Thoracic aorta (tissue), 2 donors: ENCODE measurements around the gene SOX18. TPM values are rescaled to one million over a fixed set of nuclear protein-coding genes. Genes with fewer than 3 reads are reported as not detected.

ENCODE experiments used
- ATAC-seq: fragments of 150-250 bp; one replicate; pipeline ENCODE4 v1.8.0; 2017; ENCODE audit warnings: low read depth; ENCODE audit not compliant: insufficient number of reproducible peaks, low FRiP score
- DNase-seq: peaks from one replicate; pipeline ENCODE4 v3.0.0-alpha.2; 2020; ENCODE audit warnings: low spot score
- H3K27ac ChIP-seq, 2 donors: fragments of 200-600 bp; sonication (generic); 1 replicate in 1 of 2; 2 replicates in 1 of 2; pipeline ENCODE4 v1.5.1; 2016; ENCODE audit warnings: mild to moderate bottlenecking in 2 of 2, moderate library complexity in 2 of 2
- H3K27me3 ChIP-seq: fragments of 200-600 bp; sonication (generic); replicated peaks from 2 replicates; pipeline ENCODE4 v1.6.0; 2016; ENCODE audit warnings: mild to moderate bottlenecking; ENCODE audit not compliant: insufficient read depth
- H3K36me3 ChIP-seq: fragments of 200-600 bp; sonication (generic); one replicate; pipeline ENCODE4 v1.5.1; 2016
- H3K4me1 ChIP-seq, 2 donors: fragments of 200-600 bp; sonication (generic); 1 replicate in 1 of 2; 2 replicates in 1 of 2; pipeline versions ENCODE4 v1.5.1 to v1.6.0; 2016; ENCODE audit warnings: low read depth in 2 of 2, mild to moderate bottlenecking in 1 of 2; ENCODE audit not compliant: control insufficient read depth in 1 of 2
- H3K4me3 ChIP-seq: fragments of 200-600 bp; sonication (generic); 2 replicates; pipeline ENCODE4 v1.5.1; 2016; ENCODE audit warnings: mild to moderate bottlenecking
- H3K9me3 ChIP-seq: fragments of 200-600 bp; sonication (generic); 2 replicates; pipeline ENCODE4 v1.5.1; 2016
- CTCF ChIP-seq: fragments of 200-600 bp; sonication (generic); IDR thresholded peaks from one replicate; pipeline ENCODE4 v1.5.1; 2019; ENCODE audit warnings: antibody characterized with exemption
- total RNA-seq, 2 donors: library from RNA; depleted of rRNA; stranded (reverse); fragments of >200 nt; gene quantifications; one replicate each; pipeline versions ENCODE4 v1.1.0 to v1.2.3, GENCODE V29; 2016

SOX18 gene
- total RNA-seq, 2 donors from 2014 or later: 4.2 to 15.3 TPM

GRCh38 chr20:64005394-64005793 lies 44.0 kb downstream of the SOX18 start:
- ATAC-seq (no peak), DNase-seq (no peak)
- no peaks in the 10 kb centered on the region for H3K9me3 ChIP-seq
- H3K4me3 ChIP-seq: no peak overlapping the region
- TF ChIP-seq CTCF: no peak
- H3K27me3 ChIP-seq: no peaks in the 10 kb centered on the region
- no peak overlapping the region for H3K27ac ChIP-seq
- no peaks in the 10 kb centered on the region for H3K4me1 ChIP-seq
- H3K36me3 ChIP-seq: peaks cover 75% of the 10 kb centered on the region

GRCh38 chr20:64003960-64004725 lies 45.3 kb downstream of the SOX18 start:
- Histone ChIP-seq H3K36me3 (peaks cover 81% of the 10 kb centered on the region), H3K4me1 (no peaks in the 10 kb centered on the region), H3K27ac (no peak overlapping the region), H3K4me3 (no peak overlapping the region), H3K9me3 (no peaks in the 10 kb centered on the region), H3K27me3 (no peaks in the 10 kb centered on the region)
- ATAC-seq: no peak
- no peak for TF ChIP-seq CTCF
- DNase-seq: no peak

- Histone ChIP-seq H3K36me3 (peaks cover 80% of the 10 kb centered on the region), H3K27ac (no peak overlapping the region), H3K9me3 (no peaks in the 10 kb centered on the region), H3K4me3 (no peak overlapping the region), H3K4me1 (no peaks in the 10 kb centered on the region), H3K27me3 (no peaks in the 10 kb centered on the region)
- DNase-seq (no peak), ATAC-seq (no peak)
- TF ChIP-seq CTCF: no peak
Measured at GRCh38 chr20:64001607-64002011, 47.8 kb downstream of the SOX18 start.

- Histone ChIP-seq H3K4me1 (no peaks in the 10 kb centered on the region), H3K27me3 (no peaks in the 10 kb centered on the region), H3K4me3 (no peak overlapping the region), H3K27ac (no peak overlapping the region), H3K9me3 (no peaks in the 10 kb centered on the region), H3K36me3 (peaks cover 83% of the 10 kb centered on the region)
- ATAC-seq (no peak), DNase-seq (no peak)
- TF ChIP-seq CTCF: no peak
Measured at GRCh38 chr20:64000906-64001305, 48.5 kb downstream of the SOX18 start.

Other genes with a start within 250 kb of the SOX18 start
- gene ZBTB46, start 218.4 kb downstream of the SOX18 start, total RNA-seq: 1 to 10 TPM; 9.3 to 9.9 TPM
- gene ABHD16B, start 188.1 kb downstream of the SOX18 start, total RNA-seq: not detected
- 100 to 1,000 TPM; 106 to 159 TPM for gene TPD52L2, start 184.4 kb downstream of the SOX18 start, total RNA-seq
- 10 to 100 TPM; 48.5 to 61.2 TPM for gene DNAJC5, start 154.5 kb downstream of the SOX18 start, total RNA-seq
- 10 to 100 TPM; 27.3 to 40.5 TPM for gene UCKL1, start 93.2 kb downstream of the SOX18 start, total RNA-seq
- 10 to 100 TPM; 10.2 to 13.8 TPM for gene ZNF512B, start 79.7 kb downstream of the SOX18 start, total RNA-seq
- gene SAMD10, start 70.0 kb downstream of the SOX18 start, total RNA-seq: 1 to 10 TPM in 1 of 2 donors, under 1 TPM in 1; 0.78 to 3.0 TPM
- gene PRPF6, start 68.5 kb downstream of the SOX18 start, total RNA-seq: 10 to 100 TPM; 51.9 to 52.9 TPM
- 1 to 10 TPM in 1 of 2 donors, under 1 TPM in 1; 0.81 to 3.2 TPM for gene C20orf204, start 13.5 kb downstream of the SOX18 start, total RNA-seq
- gene TCEA2, start 13.6 kb upstream of the SOX18 start, total RNA-seq: 10 to 100 TPM; 30.1 to 48.6 TPM
- 10 to 100 TPM; 20.6 to 41.2 TPM for gene RGS19, start 29.9 kb upstream of the SOX18 start, total RNA-seq
- gene OPRL1, start 30.4 kb upstream of the SOX18 start, total RNA-seq: 1 to 10 TPM; 1.1 to 3.2 TPM
- not detected for gene LKAAEAR1, start 34.8 kb upstream of the SOX18 start, total RNA-seq
- gene NPBWR2, start 57.9 kb upstream of the SOX18 start, total RNA-seq: not detected
- not detected for gene MYT1, start 114.8 kb upstream of the SOX18 start, total RNA-seq
- 100 to 1,000 TPM in 1 of 2 donors, 10 to 100 TPM in 1; 55.9 to 113 TPM for gene PCMTD2, start 206.1 kb upstream of the SOX18 start, total RNA-seq